Endothelial cell (in vitro differentiated cells): ENCODE results near the gene AGBL4. TPM values are rescaled to one million over a fixed set of nuclear protein-coding genes. Genes with fewer than 3 reads are reported as not detected.

Source experiments
- DNase-seq: peaks from one replicate; pipeline ENCODE4 v3.0.0; 2021; ENCODE audit warnings: low spot score
- H3K27ac Mint-ChIP-seq: one replicate; pipeline ENCODE4 v1.8.0; 2021; ENCODE audit warnings: mixed read lengths, inconsistent platforms; ENCODE audit not compliant: unreplicated experiment
- H3K27me3 Mint-ChIP-seq: one replicate; pipeline ENCODE4 v1.8.0; 2021; ENCODE audit warnings: mild to moderate bottlenecking, moderate library complexity, mixed read lengths, inconsistent platforms; ENCODE audit not compliant: unreplicated experiment
- H3K36me3 Mint-ChIP-seq: one replicate; pipeline ENCODE4 v1.8.0; 2021; ENCODE audit warnings: mild to moderate bottlenecking, low read depth, mixed read lengths, inconsistent platforms; ENCODE audit not compliant: unreplicated experiment
- H3K4me1 Mint-ChIP-seq: one replicate; pipeline ENCODE4 v1.8.0; 2021; ENCODE audit warnings: mild to moderate bottlenecking, mixed read lengths, inconsistent platforms; ENCODE audit not compliant: unreplicated experiment
- H3K4me3 Mint-ChIP-seq: one replicate; pipeline ENCODE4 v1.8.0; 2021; ENCODE audit warnings: mild to moderate bottlenecking, mixed read lengths, inconsistent platforms; ENCODE audit not compliant: unreplicated experiment
- H3K9me3 Mint-ChIP-seq: one replicate; pipeline ENCODE4 v1.8.0; 2021; ENCODE audit warnings: mixed read lengths, inconsistent platforms; ENCODE audit not compliant: unreplicated experiment
- total RNA-seq: library from RNA; stranded (reverse); fragmentation: NEBNext Ultra II Directional; extraction: Animal tissue kit (Norgen Biotek cat#: 25700); gene quantifications from one replicate; pipeline ENCODE4 v1.2.1, GENCODE V29; 2021; ENCODE audit not compliant: unreplicated experiment
- TF ChIP-seq, protein P1 (sequence below): fragments of 200-600 bp; sonication (generic); IDR thresholded peaks from one replicate; pipeline ENCODE4 v1.5.0; 2021; ENCODE audit warnings: antibody characterized with exemption; ENCODE audit not compliant: unreplicated experiment

The AGBL4 gene
- total RNA-seq, 1 donor from 2014 or later, result 0.51 TPM

DNA sequence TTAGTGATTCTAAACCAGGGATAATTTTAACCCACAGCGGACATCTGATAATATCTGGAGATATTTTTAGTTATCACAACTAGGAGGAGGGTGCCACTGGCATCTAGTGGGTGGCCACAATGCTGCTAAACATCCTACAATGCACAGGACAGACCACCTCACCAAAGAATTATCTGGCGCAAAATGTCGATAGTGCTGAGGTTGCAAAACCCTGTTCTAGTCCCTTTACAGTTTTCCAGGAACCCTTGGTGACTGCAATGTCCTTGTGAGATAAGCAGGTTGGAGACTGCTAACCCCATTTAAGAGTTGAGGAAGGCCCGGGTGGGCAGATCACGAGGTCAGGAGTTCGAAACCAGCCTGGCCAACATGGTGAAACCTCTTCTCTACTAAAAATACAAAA lies 1083.9 kb downstream of the AGBL4 start:
- no peaks in the 10 kb centered on the region for H3K9me3 Mint-ChIP-seq
- no peaks in the 10 kb centered on the region for H3K36me3 Mint-ChIP-seq
- TF ChIP-seq, protein P1, sequence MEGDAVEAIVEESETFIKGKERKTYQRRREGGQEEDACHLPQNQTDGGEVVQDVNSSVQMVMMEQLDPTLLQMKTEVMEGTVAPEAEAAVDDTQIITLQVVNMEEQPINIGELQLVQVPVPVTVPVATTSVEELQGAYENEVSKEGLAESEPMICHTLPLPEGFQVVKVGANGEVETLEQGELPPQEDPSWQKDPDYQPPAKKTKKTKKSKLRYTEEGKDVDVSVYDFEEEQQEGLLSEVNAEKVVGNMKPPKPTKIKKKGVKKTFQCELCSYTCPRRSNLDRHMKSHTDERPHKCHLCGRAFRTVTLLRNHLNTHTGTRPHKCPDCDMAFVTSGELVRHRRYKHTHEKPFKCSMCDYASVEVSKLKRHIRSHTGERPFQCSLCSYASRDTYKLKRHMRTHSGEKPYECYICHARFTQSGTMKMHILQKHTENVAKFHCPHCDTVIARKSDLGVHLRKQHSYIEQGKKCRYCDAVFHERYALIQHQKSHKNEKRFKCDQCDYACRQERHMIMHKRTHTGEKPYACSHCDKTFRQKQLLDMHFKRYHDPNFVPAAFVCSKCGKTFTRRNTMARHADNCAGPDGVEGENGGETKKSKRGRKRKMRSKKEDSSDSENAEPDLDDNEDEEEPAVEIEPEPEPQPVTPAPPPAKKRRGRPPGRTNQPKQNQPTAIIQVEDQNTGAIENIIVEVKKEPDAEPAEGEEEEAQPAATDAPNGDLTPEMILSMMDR, result no peak
- H3K27ac Mint-ChIP-seq, result no peak overlapping the region
- H3K4me1 Mint-ChIP-seq, result no peaks in the 10 kb centered on the region
- DNase-seq, result no peak
- H3K27me3 Mint-ChIP-seq, result no peaks in the 10 kb centered on the region
- H3K4me3 Mint-ChIP-seq, result no peak overlapping the region

DNA sequence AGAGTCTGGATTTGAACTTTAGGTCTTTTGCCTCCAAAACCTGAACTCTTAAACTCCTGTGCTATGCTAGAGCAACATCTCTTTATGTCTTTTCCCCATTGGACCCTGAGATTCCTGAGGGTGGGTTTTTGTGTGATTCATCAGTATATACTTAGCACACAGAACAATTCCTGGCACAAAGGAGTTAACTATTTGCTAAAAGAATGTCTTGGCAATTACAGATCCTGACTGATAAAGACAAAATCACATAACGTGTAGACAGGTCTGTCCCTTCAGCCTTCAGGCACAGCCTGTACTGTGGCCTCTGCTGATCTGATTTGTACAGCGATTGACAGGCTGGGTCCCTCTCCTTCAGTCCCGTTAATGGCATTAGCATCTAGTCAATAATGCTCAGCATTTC lies 1084.7 kb downstream of the AGBL4 start:
- H3K36me3 Mint-ChIP-seq, result no peaks in the 10 kb centered on the region
- H3K9me3 Mint-ChIP-seq, result no peaks in the 10 kb centered on the region
- H3K27ac Mint-ChIP-seq, result no peak overlapping the region
- no peaks in the 10 kb centered on the region for H3K4me1 Mint-ChIP-seq
- DNase-seq, result no peak
- H3K27me3 Mint-ChIP-seq, result no peaks in the 10 kb centered on the region
- TF ChIP-seq, protein P1, result no peak
- no peak overlapping the region for H3K4me3 Mint-ChIP-seq

DNA sequence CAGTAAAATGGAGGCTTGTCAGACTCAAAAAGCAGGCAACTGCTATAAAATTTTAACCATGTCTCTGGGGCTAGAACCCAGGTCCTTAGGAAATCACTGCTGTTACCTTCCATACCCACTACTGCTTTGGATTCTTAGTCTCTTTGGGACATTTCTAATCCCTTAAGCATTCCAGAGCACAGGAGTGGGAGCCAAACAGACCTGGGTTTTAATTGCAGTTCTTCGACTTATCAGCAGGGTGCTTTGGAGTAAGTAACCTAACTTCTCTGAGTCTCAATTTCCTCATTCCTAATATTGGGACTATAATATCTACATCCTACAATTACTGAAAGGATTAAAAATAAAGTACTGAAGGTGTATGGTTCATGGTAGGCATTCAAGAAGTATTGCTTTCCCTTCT lies 1086.0 kb downstream of the AGBL4 start:
- H3K4me3 Mint-ChIP-seq, result no peak overlapping the region
- no peaks in the 10 kb centered on the region for H3K4me1 Mint-ChIP-seq
- no peak for DNase-seq
- H3K9me3 Mint-ChIP-seq, result no peaks in the 10 kb centered on the region
- H3K27me3 Mint-ChIP-seq, result no peaks in the 10 kb centered on the region
- H3K27ac Mint-ChIP-seq, result no peak overlapping the region
- TF ChIP-seq, protein P1, result no peak
- H3K36me3 Mint-ChIP-seq, result no peaks in the 10 kb centered on the region

DNA sequence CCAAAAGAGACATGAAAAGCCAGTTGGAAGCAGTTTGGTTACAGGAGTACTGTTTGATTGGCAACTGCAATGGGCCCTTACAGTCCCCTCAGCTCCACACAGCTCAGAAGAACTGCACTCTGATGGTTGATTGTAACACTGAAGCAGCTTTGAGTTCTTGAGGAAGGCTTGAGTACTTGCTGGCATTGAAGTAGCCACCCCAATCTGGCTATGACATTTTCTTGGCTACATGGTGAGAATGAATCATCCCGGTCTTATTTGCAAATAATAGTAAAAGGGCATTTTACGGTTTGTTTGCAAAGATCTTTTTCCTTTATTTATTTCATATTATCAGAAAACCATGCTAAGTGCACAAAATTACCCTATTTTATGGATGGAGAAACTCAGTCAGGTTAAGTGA lies 1087.3 kb downstream of the AGBL4 start:
- TF ChIP-seq, protein P1, result no peak
- H3K4me3 Mint-ChIP-seq, result no peak overlapping the region
- H3K9me3 Mint-ChIP-seq, result no peaks in the 10 kb centered on the region
- H3K4me1 Mint-ChIP-seq, result no peaks in the 10 kb centered on the region
- H3K27ac Mint-ChIP-seq, result no peak overlapping the region
- no peaks in the 10 kb centered on the region for H3K27me3 Mint-ChIP-seq
- no peaks in the 10 kb centered on the region for H3K36me3 Mint-ChIP-seq
- DNase-seq, result no peak

DNA sequence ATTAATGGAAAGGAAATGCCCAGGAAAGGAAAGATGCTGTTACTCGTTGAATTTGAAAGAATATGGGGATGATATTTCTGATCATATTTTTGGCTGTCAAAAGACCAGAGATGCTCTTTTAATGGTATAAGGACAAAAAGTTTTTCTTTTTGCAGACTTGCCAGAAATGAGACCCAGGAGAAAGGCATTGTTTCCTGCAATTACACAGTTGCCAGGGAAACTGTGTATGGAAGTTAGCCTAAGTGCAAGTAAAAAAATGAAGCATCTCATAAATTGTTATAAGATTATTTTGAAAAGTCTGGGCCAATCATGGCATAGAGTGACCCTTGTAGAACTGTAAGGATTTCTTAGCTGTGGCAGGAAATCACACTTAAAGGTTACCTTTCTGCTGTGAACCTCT lies 1091.4 kb downstream of the AGBL4 start:
- H3K4me3 Mint-ChIP-seq, result no peak overlapping the region
- H3K27me3 Mint-ChIP-seq, result no peaks in the 10 kb centered on the region
- peaks cover 10% of the 10 kb centered on the region for H3K4me1 Mint-ChIP-seq
- H3K36me3 Mint-ChIP-seq, result no peaks in the 10 kb centered on the region
- no peak for DNase-seq
- H3K27ac Mint-ChIP-seq, result no peak overlapping the region
- TF ChIP-seq, protein P1, result no peak
- H3K9me3 Mint-ChIP-seq, result no peaks in the 10 kb centered on the region
